WTC11 (cell line): ENCODE measurements around the gene PPP3CB. TPM values are rescaled to one million over a fixed set of nuclear protein-coding genes. Genes with fewer than 3 reads are reported as not detected.

Source experiments
- ATAC-seq: fragments of 200-7000 bp; cut with Tn5 transposase; 2 replicates; pipeline ENCODE4 v1.10.0; 2021; ENCODE audit warnings: mild to moderate bottlenecking, moderate library complexity
- CTCF ChIA-PET: fragments of 300-600 bp; sonication (Branson Sonifier 250); formaldehyde crosslinking; loops from one replicate; lab custom pipeline; 2021; ENCODE audit warnings: antibody characterized with exemption; lab: Charles Lee
- POLR2A ChIA-PET: fragments of 350-600 bp; sonication (Branson Sonifier 250); formaldehyde crosslinking; loops from one replicate; lab custom pipeline; 2021; ENCODE audit warnings: antibody characterized with exemption; lab: Charles Lee
- DNase-seq: peaks from one replicate; pipeline ENCODE4 v3.0.0; 2021; ENCODE audit warnings: low spot score
- H3K27ac Mint-ChIP-seq: 2 replicates; pipeline ENCODE4 v1.8.0; 2021; ENCODE audit warnings: mixed read lengths
- H3K27me3 Mint-ChIP-seq: 2 replicates; pipeline ENCODE4 v1.8.0; 2021; ENCODE audit warnings: low read depth, mild to moderate bottlenecking, moderate library complexity, mixed read lengths
- H3K36me3 Mint-ChIP-seq: 2 replicates; pipeline ENCODE4 v1.8.0; 2021; ENCODE audit warnings: mixed read lengths
- H3K4me1 Mint-ChIP-seq: 2 replicates; pipeline ENCODE4 v1.8.0; 2022; ENCODE audit warnings: mixed read lengths
- H3K4me3 Mint-ChIP-seq: 2 replicates; pipeline ENCODE4 v1.8.0; 2021; ENCODE audit warnings: mild to moderate bottlenecking, moderate library complexity, mixed read lengths
- H3K9me3 Mint-ChIP-seq: 2 replicates; pipeline ENCODE4 v1.8.0; 2021; ENCODE audit warnings: mixed read lengths
- CREB1 ChIP-seq: sonication (generic); formaldehyde crosslinking; IDR thresholded peaks from 2 replicates; pipeline ENCODE4 v1.8.0; 2023; ENCODE audit warnings: mild to moderate bottlenecking, missing genetic modification reagents
- ESRRA ChIP-seq: sonication (generic); formaldehyde crosslinking; IDR thresholded peaks from 2 replicates; pipeline ENCODE4 v1.8.1; 2022; ENCODE audit warnings: mild to moderate bottlenecking, missing genetic modification reagents, borderline replicate concordance
- GABPB1 ChIP-seq: sonication (generic); formaldehyde crosslinking; IDR thresholded peaks from 2 replicates; pipeline ENCODE4 v1.8.1; 2023; ENCODE audit warnings: mild to moderate bottlenecking, missing genetic modification reagents
- KAT7 ChIP-seq: sonication (generic); formaldehyde crosslinking; IDR thresholded peaks from 2 replicates; pipeline ENCODE4 v1.8.1; 2023; ENCODE audit warnings: missing genetic modification reagents, mild to moderate bottlenecking, borderline replicate concordance
- MYBL2 ChIP-seq: sonication (generic); formaldehyde crosslinking; IDR thresholded peaks from 2 replicates; pipeline ENCODE4 v1.8.1; 2023; ENCODE audit warnings: mild to moderate bottlenecking, moderate library complexity, missing genetic modification reagents
- NR3C1 ChIP-seq: sonication (generic); formaldehyde crosslinking; conservative IDR thresholded peaks from 2 replicates; pipeline ENCODE4 v1.8.1; 2023; ENCODE audit warnings: low read depth, mild to moderate bottlenecking, missing genetic modification reagents
- SOX15 ChIP-seq: fragments of 250-450 bp; sonication (Bioruptor Pico); IDR thresholded peaks from 2 replicates; pipeline ENCODE4 v1.9.0; 2021; ENCODE audit warnings: mild to moderate bottlenecking
- TCF7 ChIP-seq: sonication (generic); formaldehyde crosslinking; IDR thresholded peaks from 2 replicates; pipeline ENCODE4 v1.8.0; 2022; ENCODE audit warnings: mild to moderate bottlenecking, low read depth, missing genetic modification reagents, moderate library complexity
- TEAD1 ChIP-seq: sonication (generic); formaldehyde crosslinking; IDR thresholded peaks from 2 replicates; pipeline ENCODE4 v1.8.0; 2022; ENCODE audit warnings: mild to moderate bottlenecking, missing genetic modification reagents
- TP53 ChIP-seq: sonication (generic); formaldehyde crosslinking; IDR thresholded peaks from 2 replicates; pipeline ENCODE4 v1.8.1; 2023; ENCODE audit warnings: mild to moderate bottlenecking, missing genetic modification reagents
- ZNF121 ChIP-seq: sonication (generic); formaldehyde crosslinking; IDR thresholded peaks from 2 replicates; pipeline ENCODE4 v1.8.0; 2023; ENCODE audit warnings: missing genetic modification reagents
- ZNF138 ChIP-seq: sonication (generic); formaldehyde crosslinking; conservative IDR thresholded peaks from 2 replicates; pipeline ENCODE4 v1.8.1; 2022; ENCODE audit warnings: mild to moderate bottlenecking, moderate library complexity, missing genetic modification reagents
- ZNF219 ChIP-seq: sonication (generic); formaldehyde crosslinking; IDR thresholded peaks from 2 replicates; pipeline ENCODE4 v1.8.0; 2023; ENCODE audit warnings: missing genetic modification reagents, mild to moderate bottlenecking, borderline replicate concordance
- ZNF232 ChIP-seq: sonication (generic); formaldehyde crosslinking; IDR thresholded peaks from 2 replicates; pipeline ENCODE4 v1.8.0; 2022; ENCODE audit warnings: mild to moderate bottlenecking, missing genetic modification reagents
- ZNF317 ChIP-seq: sonication (generic); formaldehyde crosslinking; IDR thresholded peaks from 2 replicates; pipeline ENCODE4 v1.8.1; 2023; ENCODE audit warnings: low read depth, mild to moderate bottlenecking, moderate library complexity, missing genetic modification reagents, borderline replicate concordance
- ZSCAN18 ChIP-seq: fragments of 250-450 bp; sonication (Bioruptor Pico); IDR thresholded peaks from 2 replicates; pipeline ENCODE4 v2.1.2; 2022; ENCODE audit warnings: mild to moderate bottlenecking, moderate library complexity
- total RNA-seq: library from RNA; stranded (reverse); gene quantifications from 3 replicates; pipeline ENCODE4 v1.2.3, GENCODE V29; 2021
- TF ChIP-seq, protein P1 (sequence below): sonication (generic); formaldehyde crosslinking; IDR thresholded peaks from 2 replicates; pipeline ENCODE4 v1.8.1; 2023; ENCODE audit warnings: mild to moderate bottlenecking, missing genetic modification reagents
- TF ChIP-seq, protein P2 (sequence below): sonication (generic); formaldehyde crosslinking; conservative IDR thresholded peaks from 2 replicates; pipeline ENCODE4 v1.8.1; 2023; ENCODE audit warnings: mild to moderate bottlenecking, low read depth, missing genetic modification reagents, moderate library complexity
- TF ChIP-seq, protein P3 (sequence below): sonication (generic); formaldehyde crosslinking; IDR thresholded peaks from 2 replicates; pipeline ENCODE4 v1.8.1; 2023; ENCODE audit warnings: mild to moderate bottlenecking, moderate library complexity, missing genetic modification reagents
- TF ChIP-seq, protein P4 (sequence below): sonication (generic); formaldehyde crosslinking; IDR thresholded peaks from 2 replicates; pipeline ENCODE4 v1.8.1; 2023; ENCODE audit warnings: mild to moderate bottlenecking, missing genetic modification reagents, moderate library complexity
- TF ChIP-seq, protein P5 (sequence below): sonication (generic); formaldehyde crosslinking; IDR thresholded peaks from 2 replicates; pipeline ENCODE4 v1.8.0; 2022; ENCODE audit warnings: mild to moderate bottlenecking, missing genetic modification reagents

Gene PPP3CB
- total RNA-seq, 1 experiment from 2014 or later: 30.0 TPM

GRCh38 chr10:73512207-73512743 lies 16.5 kb upstream of the PPP3CB start:
- TF ChIP-seq ESRRA (no peak), ZNF121 (CRISPR knock-in tag) (peak; percentile 65; the same call in 1 of the 2 replicates)
- ChIA-PET POLR2A (interaction anchor here (1.0 kb wide), 1 partner anchor 9 kb away, joined by 3 read pairs; no protein-coding TSS in a partner anchor), CTCF (no interaction called here)
- peaks cover 6% of the 10 kb centered on the region for H3K36me3 Mint-ChIP-seq
- no peaks in the 10 kb centered on the region for H3K4me1 Mint-ChIP-seq
- DNase-seq (no peak), ATAC-seq (no peak)
- H3K27ac Mint-ChIP-seq: no peak overlapping the region
- no peaks in the 10 kb centered on the region for H3K27me3 Mint-ChIP-seq
- no peaks in the 10 kb centered on the region for H3K9me3 Mint-ChIP-seq
- H3K4me3 Mint-ChIP-seq: no peak overlapping the region

DNA sequence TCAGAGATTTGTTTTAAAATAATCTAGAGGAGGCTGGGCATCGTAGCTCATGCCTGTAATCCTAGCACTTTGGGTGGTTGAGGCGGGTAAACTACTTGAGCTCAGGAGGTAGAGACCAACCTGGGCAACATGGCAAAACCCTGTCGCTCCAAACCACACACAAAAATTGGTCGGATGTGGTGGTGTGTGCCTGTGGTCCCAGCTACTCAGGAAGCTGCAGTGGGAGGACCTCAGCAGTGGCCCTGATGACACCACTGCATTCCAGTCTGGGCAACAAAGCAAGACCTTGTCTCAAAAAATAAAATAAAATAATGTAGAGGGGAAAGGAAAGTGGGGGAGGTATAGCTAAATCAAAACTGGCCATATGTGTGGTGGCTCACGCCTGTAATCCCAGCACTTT lies 13.9 kb upstream of the PPP3CB start:
- ATAC-seq (no peak), DNase-seq (no peak)
- no peak overlapping the region for H3K27ac Mint-ChIP-seq
- POLR2A ChIA-PET: interaction anchor here (0.7 kb wide), 1 partner anchor 8 kb away, joined by 4 read pairs; no protein-coding TSS in a partner anchor
- H3K9me3 Mint-ChIP-seq: no peaks in the 10 kb centered on the region
- no peaks in the 10 kb centered on the region for H3K27me3 Mint-ChIP-seq
- H3K4me3 Mint-ChIP-seq: no peak overlapping the region
- no peak for TF ChIP-seq SOX15
- TF ChIP-seq, protein P1, sequence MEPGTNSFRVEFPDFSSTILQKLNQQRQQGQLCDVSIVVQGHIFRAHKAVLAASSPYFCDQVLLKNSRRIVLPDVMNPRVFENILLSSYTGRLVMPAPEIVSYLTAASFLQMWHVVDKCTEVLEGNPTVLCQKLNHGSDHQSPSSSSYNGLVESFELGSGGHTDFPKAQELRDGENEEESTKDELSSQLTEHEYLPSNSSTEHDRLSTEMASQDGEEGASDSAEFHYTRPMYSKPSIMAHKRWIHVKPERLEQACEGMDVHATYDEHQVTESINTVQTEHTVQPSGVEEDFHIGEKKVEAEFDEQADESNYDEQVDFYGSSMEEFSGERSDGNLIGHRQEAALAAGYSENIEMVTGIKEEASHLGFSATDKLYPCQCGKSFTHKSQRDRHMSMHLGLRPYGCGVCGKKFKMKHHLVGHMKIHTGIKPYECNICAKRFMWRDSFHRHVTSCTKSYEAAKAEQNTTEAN (CRISPR knock-in tag): no peak
- TF ChIP-seq ZSCAN18 (CRISPR knock-in tag): no peak
- no peak for TF ChIP-seq TEAD1 (CRISPR knock-in tag)
- TF ChIP-seq KAT7: no peak
- no peak for TF ChIP-seq NR3C1 (CRISPR knock-in tag)
- TF ChIP-seq TP53: no peak
- no peak for TF ChIP-seq GABPB1 (CRISPR knock-in tag)
- TF ChIP-seq, all 79 proteins: peak for 0
- H3K4me1 Mint-ChIP-seq: peaks cover 20% of the 10 kb centered on the region
- CTCF ChIA-PET: interaction anchor here (0.5 kb wide), 1 partner anchor 258 kb away, joined by 3 read pairs; no protein-coding TSS in a partner anchor
- H3K36me3 Mint-ChIP-seq: peaks cover 11% of the 10 kb centered on the region

DNA sequence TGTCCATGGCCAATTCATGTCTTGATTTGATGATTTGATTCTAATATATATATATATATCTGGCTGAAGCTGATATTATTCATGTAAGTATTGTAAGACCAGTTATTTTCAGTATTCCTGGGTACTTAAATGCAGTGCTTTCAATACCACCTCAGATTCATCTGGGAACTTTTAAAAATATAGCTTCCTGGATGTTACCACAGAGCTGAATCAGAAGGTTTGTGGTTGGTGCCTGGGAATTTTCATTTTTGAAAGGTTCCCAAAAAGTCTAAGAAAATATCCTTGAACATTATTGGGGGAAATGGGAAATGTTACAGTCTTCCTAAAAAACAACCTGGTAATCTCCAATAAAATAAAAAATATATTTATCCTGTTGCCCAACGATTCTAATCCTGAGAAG lies 10.7 kb upstream of the PPP3CB start:
- H3K27ac Mint-ChIP-seq: peak overlapping the region; percentile 92
- no peaks in the 10 kb centered on the region for H3K9me3 Mint-ChIP-seq
- H3K4me1 Mint-ChIP-seq: peaks cover 20% of the 10 kb centered on the region
- peaks cover 15% of the 10 kb centered on the region for H3K36me3 Mint-ChIP-seq
- no peak overlapping the region for H3K4me3 Mint-ChIP-seq
- ChIA-PET CTCF (interaction anchor here (1.0 to 1.4 kb wide), 3 partner anchors 11 to 138 kb away, joined by 4 to 5 read pairs (median 4); no protein-coding TSS in a partner anchor), POLR2A (interaction anchor here (1.0 kb wide), 1 partner anchor 10 kb away, joined by 4 read pairs; the partner anchor contains the start of gene PPP3CB)
- no peak for DNase-seq
- no peak for ATAC-seq
- no peaks in the 10 kb centered on the region for H3K27me3 Mint-ChIP-seq
- TF ChIP-seq, protein P1 (CRISPR knock-in tag): no peak
- TF ChIP-seq, protein P2, sequence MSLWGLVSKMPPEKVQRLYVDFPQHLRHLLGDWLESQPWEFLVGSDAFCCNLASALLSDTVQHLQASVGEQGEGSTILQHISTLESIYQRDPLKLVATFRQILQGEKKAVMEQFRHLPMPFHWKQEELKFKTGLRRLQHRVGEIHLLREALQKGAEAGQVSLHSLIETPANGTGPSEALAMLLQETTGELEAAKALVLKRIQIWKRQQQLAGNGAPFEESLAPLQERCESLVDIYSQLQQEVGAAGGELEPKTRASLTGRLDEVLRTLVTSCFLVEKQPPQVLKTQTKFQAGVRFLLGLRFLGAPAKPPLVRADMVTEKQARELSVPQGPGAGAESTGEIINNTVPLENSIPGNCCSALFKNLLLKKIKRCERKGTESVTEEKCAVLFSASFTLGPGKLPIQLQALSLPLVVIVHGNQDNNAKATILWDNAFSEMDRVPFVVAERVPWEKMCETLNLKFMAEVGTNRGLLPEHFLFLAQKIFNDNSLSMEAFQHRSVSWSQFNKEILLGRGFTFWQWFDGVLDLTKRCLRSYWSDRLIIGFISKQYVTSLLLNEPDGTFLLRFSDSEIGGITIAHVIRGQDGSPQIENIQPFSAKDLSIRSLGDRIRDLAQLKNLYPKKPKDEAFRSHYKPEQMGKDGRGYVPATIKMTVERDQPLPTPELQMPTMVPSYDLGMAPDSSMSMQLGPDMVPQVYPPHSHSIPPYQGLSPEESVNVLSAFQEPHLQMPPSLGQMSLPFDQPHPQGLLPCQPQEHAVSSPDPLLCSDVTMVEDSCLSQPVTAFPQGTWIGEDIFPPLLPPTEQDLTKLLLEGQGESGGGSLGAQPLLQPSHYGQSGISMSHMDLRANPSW (CRISPR knock-in tag): no peak
- no peak for TF ChIP-seq ZNF317 (CRISPR knock-in tag)
- TF ChIP-seq, protein P3, sequence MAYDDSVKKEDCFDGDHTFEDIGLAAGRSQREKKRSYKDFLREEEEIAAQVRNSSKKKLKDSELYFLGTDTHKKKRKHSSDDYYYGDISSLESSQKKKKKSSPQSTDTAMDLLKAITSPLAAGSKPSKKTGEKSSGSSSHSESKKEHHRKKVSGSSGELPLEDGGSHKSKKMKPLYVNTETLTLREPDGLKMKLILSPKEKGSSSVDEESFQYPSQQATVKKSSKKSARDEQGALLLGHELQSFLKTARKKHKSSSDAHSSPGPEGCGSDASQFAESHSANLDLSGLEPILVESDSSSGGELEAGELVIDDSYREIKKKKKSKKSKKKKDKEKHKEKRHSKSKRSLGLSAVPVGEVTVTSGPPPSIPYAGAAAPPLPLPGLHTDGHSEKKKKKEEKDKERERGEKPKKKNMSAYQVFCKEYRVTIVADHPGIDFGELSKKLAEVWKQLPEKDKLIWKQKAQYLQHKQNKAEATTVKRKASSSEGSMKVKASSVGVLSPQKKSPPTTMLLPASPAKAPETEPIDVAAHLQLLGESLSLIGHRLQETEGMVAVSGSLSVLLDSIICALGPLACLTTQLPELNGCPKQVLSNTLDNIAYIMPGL: no peak
- TF ChIP-seq, protein P4, sequence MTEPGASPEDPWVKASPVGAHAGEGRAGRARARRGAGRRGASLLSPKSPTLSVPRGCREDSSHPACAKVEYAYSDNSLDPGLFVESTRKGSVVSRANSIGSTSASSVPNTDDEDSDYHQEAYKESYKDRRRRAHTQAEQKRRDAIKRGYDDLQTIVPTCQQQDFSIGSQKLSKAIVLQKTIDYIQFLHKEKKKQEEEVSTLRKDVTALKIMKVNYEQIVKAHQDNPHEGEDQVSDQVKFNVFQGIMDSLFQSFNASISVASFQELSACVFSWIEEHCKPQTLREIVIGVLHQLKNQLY (CRISPR knock-in tag): no peak
- TF ChIP-seq, protein P5, sequence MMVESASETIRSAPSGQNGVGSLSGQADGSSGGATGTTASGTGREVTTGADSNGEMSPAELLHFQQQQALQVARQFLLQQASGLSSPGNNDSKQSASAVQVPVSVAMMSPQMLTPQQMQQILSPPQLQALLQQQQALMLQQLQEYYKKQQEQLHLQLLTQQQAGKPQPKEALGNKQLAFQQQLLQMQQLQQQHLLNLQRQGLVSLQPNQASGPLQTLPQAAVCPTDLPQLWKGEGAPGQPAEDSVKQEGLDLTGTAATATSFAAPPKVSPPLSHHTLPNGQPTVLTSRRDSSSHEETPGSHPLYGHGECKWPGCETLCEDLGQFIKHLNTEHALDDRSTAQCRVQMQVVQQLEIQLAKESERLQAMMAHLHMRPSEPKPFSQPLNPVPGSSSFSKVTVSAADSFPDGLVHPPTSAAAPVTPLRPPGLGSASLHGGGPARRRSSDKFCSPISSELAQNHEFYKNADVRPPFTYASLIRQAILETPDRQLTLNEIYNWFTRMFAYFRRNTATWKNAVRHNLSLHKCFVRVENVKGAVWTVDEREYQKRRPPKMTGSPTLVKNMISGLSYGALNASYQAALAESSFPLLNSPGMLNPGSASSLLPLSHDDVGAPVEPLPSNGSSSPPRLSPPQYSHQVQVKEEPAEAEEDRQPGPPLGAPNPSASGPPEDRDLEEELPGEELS (CRISPR knock-in tag): no peak
- no peak for TF ChIP-seq ZNF219
- TF ChIP-seq TCF7 (CRISPR knock-in tag): no peak
- no peak for TF ChIP-seq ZNF232 (CRISPR knock-in tag)
- TF ChIP-seq MYBL2 (CRISPR knock-in tag): no peak
- TF ChIP-seq ZNF138: no peak
- no peak for TF ChIP-seq CREB1
- no peak for TF ChIP-seq ESRRA
